ENCODE measurements around the gene PPA2. TPM values are rescaled to one million over a fixed set of nuclear protein-coding genes. Genes with fewer than 3 reads are reported as not detected.

The PPA2 gene
- 100 to 1,000 TPM in 1 of 2 donors, 10 to 100 TPM in 1; 57.4 to 279 TPM for total RNA-seq

DNA sequence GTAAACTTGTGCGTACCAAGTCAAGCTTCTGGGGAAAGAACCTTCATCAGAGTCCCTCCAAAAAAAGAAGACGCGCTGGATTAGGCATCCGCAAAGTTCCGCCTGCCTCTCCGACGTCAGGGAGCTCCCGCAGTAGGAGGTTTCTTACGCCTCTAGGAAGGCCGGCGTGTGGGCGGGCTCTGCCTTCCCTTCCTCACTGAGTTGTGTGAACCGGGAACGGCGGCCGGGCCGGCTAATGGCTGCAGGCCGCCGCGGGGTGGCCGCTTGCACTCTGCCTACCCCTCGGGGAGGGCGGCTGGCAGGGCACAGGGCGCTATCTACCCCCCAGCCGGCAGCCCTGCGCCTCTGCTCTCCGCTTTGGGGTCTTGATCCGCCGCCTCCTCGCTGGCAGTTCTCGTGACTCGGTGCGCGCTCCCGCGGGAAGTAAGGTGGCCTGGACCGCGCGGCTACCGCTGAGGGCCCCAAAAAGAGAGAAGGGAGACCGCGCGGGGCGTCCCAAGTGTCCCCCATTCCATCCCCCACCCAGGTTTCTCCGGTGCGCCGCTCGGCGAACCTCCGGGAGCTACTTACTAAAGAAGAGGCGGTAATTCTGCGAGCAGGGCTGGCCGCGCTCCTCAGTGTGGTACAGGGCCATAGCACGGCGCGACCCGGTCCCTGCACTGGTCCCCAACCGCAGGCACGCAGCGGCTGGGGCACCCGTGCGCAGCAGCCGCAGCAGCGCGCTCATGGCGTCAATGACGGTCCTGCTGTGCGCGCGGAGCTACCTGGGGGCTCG lies at the start of gene PPA2:
PPA2 (minus strand) TSS at position 739 of the 775 bp plus-strand sequence; CDS start at position 727, 12 bp downstream.
- peaks cover 41% of the 10 kb centered on the region for H3K4me1 ChIP-seq
- WGBS, 2 donors: 0% methylated on average over 6 to 72 of the region's 72 CpGs
- intact Hi-C loops (cut with DNase I): loop anchor here (5.0 kb wide), 1 partner anchor 336 kb away; no protein-coding TSS in a partner anchor
- DNase-seq (peak; percentile 79 to 91 (median 85)), ATAC-seq (peak; percentile 94)
- H3K27me3 ChIP-seq: no peaks in the 10 kb centered on the region
- H3K36me3 ChIP-seq (replicated peaks in 1 of 2; ENCODE audit: insufficient read depth in 1 of 2, low read depth in 2 of 2): no peaks in the 10 kb centered on the region
- H3K9me3 ChIP-seq: no peaks in the 10 kb centered on the region
- peak within 1 kb of the TSS; percentile 97 to 99 (median 98) for H3K27ac ChIP-seq
- peak within 1 kb of the TSS; percentile 76 to 93 for H3K4me3 ChIP-seq
- no peak for TF ChIP-seq CTCF (IDR thresholded peaks at IDR 0.05)
- peak; percentile 88 to 92 (median 92) for TF ChIP-seq POLR2A (IDR thresholded peaks at IDR 0.05)

GRCh38 chr4:105520819-105521790 lies 47.2 kb upstream of the PPA2 start:
- intact Hi-C loops (cut with DNase I): no loop called here
- 11 to 12% methylated on average over 3 of the region's 3 CpGs for WGBS, 2 donors
- Histone ChIP-seq H3K27ac (no peak overlapping the region), H3K4me1 (no peaks in the 10 kb centered on the region), H3K27me3 (no peaks in the 10 kb centered on the region), H3K9me3 (no peaks in the 10 kb centered on the region), H3K4me3 (no peak overlapping the region), H3K36me3 (replicated peaks in 1 of 2; ENCODE audit: insufficient read depth in 1 of 2, low read depth in 2 of 2) (no peaks in the 10 kb centered on the region)
- peak; percentile 51 to 70 (median 64) for DNase-seq
- TF ChIP-seq CTCF (IDR thresholded peaks at IDR 0.05) (peak; percentile 42 to 83 (median 75)), POLR2A (IDR thresholded peaks at IDR 0.05) (no peak)
- ATAC-seq: peak; percentile 68

DNA sequence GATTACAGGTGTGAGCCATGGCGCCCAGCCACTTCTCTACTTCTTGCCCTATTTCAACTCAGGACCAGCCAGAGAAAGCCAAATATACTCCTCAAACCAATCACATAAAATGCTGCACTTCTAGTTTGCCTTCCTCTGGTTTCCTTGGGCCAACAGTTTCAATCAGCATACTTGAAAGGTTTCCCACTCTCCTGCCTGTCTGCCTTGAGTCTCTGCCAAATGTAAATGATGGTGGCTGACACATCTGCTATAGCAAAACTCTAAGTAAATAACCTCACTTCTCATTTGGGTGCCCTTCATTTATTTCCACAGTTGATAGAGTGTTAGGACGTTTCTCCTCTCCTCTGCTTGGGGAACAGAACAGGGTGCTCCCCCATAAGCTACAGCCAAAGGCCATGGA lies 36.4 kb upstream of the PPA2 start:
- DNase-seq (no peak), ATAC-seq (no peak)
- H3K27me3 ChIP-seq: no peaks in the 10 kb centered on the region
- H3K4me1 ChIP-seq: no peaks in the 10 kb centered on the region
- H3K27ac ChIP-seq: no peak overlapping the region
- intact Hi-C loops (cut with DNase I): loop anchor here (10.0 kb wide), 1 partner anchor 205 kb away; no protein-coding TSS in a partner anchor
- TF ChIP-seq CTCF (IDR thresholded peaks at IDR 0.05) (no peak), POLR2A (IDR thresholded peaks at IDR 0.05) (no peak)
- WGBS, 2 donors: 42 to 64% methylated on average over 2 of the region's 2 CpGs
- H3K36me3 ChIP-seq (replicated peaks in 1 of 2; ENCODE audit: insufficient read depth in 1 of 2, low read depth in 2 of 2): no peaks in the 10 kb centered on the region
- no peaks in the 10 kb centered on the region for H3K9me3 ChIP-seq
- H3K4me3 ChIP-seq: no peak overlapping the region

DNA sequence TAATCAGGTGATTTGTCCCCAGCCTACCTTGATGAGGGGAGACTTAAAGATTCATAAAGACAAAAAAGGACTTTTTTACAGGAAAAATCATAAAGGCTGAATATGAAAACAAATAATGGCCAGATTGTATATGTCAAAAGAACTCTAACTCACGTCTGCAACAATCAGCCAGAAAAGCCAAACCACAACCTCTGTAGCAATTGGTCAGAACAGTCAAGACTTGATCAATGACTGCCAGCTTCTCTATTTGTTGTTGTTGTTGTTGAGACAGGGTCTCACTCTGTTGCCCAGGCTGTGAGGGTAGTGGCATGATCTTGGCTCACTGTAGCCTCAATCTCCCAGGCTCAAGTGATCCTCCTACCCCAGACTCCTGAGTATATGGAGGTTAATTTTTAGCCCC lies 35.9 kb upstream of the PPA2 start:
- no peaks in the 10 kb centered on the region for H3K36me3 ChIP-seq (replicated peaks in 1 of 2; ENCODE audit: insufficient read depth in 1 of 2, low read depth in 2 of 2)
- no peak overlapping the region for H3K27ac ChIP-seq
- intact Hi-C loops (cut with DNase I): loop anchor here (10.0 kb wide), 1 partner anchor 205 kb away; no protein-coding TSS in a partner anchor
- 68 to 72% methylated on average over 1 of the region's 1 CpG for WGBS, 2 donors
- no peak for ATAC-seq
- H3K9me3 ChIP-seq: no peaks in the 10 kb centered on the region
- DNase-seq: no peak
- H3K4me3 ChIP-seq: no peak overlapping the region
- H3K27me3 ChIP-seq: no peaks in the 10 kb centered on the region
- no peaks in the 10 kb centered on the region for H3K4me1 ChIP-seq
- no peak for TF ChIP-seq POLR2A (IDR thresholded peaks at IDR 0.05)
- no peak for TF ChIP-seq CTCF (IDR thresholded peaks at IDR 0.05)
